ENCODE results near the gene TMEM45B. TPM values are rescaled to one million over a fixed set of nuclear protein-coding genes. Genes with fewer than 3 reads are reported as not detected.
"Not testable (repeated sequence)": the region's sequence is repeated elsewhere in the genome, so short reads cannot be mapped to it uniquely, and the experiment has no call there.

The TMEM45B gene
- total RNA-seq, 5 donors from 2014 or later (not counting 1 experiment from before 2014, with no cell fraction given) = 1.4 to 22.7 (median 14.3) TPM

GRCh38 chr11:129825380-129825779 is 9.7 kb downstream of the TMEM45B start:
- no peaks in the 10 kb centered on the region for H3K36me3 ChIP-seq (ENCODE audit: control insufficient read depth in 2 of 2, extremely low read depth in 1 of 2, insufficient read depth in 1 of 2, low read length in 1 of 2)
- WGBS (ENCODE audit: insufficient coverage) = 79% methylated on average over 2 of the region's 4 CpGs
- H3K27ac ChIP-seq (ENCODE audit: low read length) = no peak overlapping the region
- H3K9me3 ChIP-seq = no peaks in the 10 kb centered on the region
- no peak overlapping the region for H3K4me3 ChIP-seq (ENCODE audit: control insufficient read depth in 1 of 2, extremely low read depth in 1 of 2, low read length in 1 of 2)
- ATAC-seq (replicated peaks in 1 of 4) (no peak), DNase-seq (peak in 1 of 35 experiments; percentile 20)
- peaks cover 0 to 6% of the 10 kb centered on the region in 2 donors for H3K27me3 Mint-ChIP-seq
- H3K4me1 ChIP-seq (ENCODE audit: control insufficient read depth in 1 of 2, extremely low read depth in 1 of 2, insufficient read depth in 2 of 2, low read length in 2 of 2) = peaks cover 0 to 3% of the 10 kb centered on the region in 2 experiments
- peaks cover 9 to 16% (median 10%) of the 10 kb centered on the region in 3 donors for H3K4me1 Mint-ChIP-seq
- peaks cover 0 to 2% of the 10 kb centered on the region in 2 experiments for H3K27me3 ChIP-seq (replicated peaks in 1 of 2; ENCODE audit: control insufficient read depth in 2 of 2, extremely low read depth in 1 of 2, insufficient read depth in 2 of 2, low read length in 1 of 2)
- H3K36me3 Mint-ChIP-seq = peaks cover 30% of the 10 kb centered on the region
- ChIA-PET CTCF (no interaction called here), POLR2A (no interaction called here)
- H3K4me3 Mint-ChIP-seq = no peak overlapping the region
- peaks cover 0 to 4% (median 3%) of the 10 kb centered on the region in 3 donors for H3K9me3 Mint-ChIP-seq
- no peak overlapping the region for H3K27ac Mint-ChIP-seq

GRCh38 chr11:129828301-129828836 is 12.7 kb downstream of the TMEM45B start:
- no peak overlapping the region for H3K27ac ChIP-seq (ENCODE audit: low read length)
- no peaks in the 10 kb centered on the region for H3K36me3 ChIP-seq (ENCODE audit: control insufficient read depth in 2 of 2, extremely low read depth in 1 of 2, insufficient read depth in 1 of 2, low read length in 1 of 2)
- ChIA-PET CTCF (no interaction called here), POLR2A (no interaction called here)
- Mint-ChIP-seq H3K36me3 (peaks cover 15% of the 10 kb centered on the region), H3K27me3 (no peaks in the 10 kb centered on the region), H3K27ac (peak overlapping the region; percentile 6 to 40), H3K4me1 (peaks cover 9 to 16% (median 10%) of the 10 kb centered on the region in 3 donors), H3K9me3 (peaks cover 0 to 4% (median 3%) of the 10 kb centered on the region in 3 donors), H3K4me3 (peak overlapping the region in 1 of 3 donors; percentile 15)
- WGBS (ENCODE audit: insufficient coverage) = 11% methylated on average over 3 of the region's 9 CpGs
- peaks cover 0 to 3% of the 10 kb centered on the region in 2 experiments for H3K4me1 ChIP-seq (ENCODE audit: control insufficient read depth in 1 of 2, extremely low read depth in 1 of 2, insufficient read depth in 2 of 2, low read length in 2 of 2)
- DNase-seq = no peak
- H3K27me3 ChIP-seq (replicated peaks in 1 of 2; ENCODE audit: control insufficient read depth in 2 of 2, extremely low read depth in 1 of 2, insufficient read depth in 2 of 2, low read length in 1 of 2) = peaks cover 0 to 2% of the 10 kb centered on the region in 2 experiments
- ATAC-seq (replicated peaks in 1 of 4) = peak in 2 of 4 experiments; percentile 58 to 69
- H3K9me3 ChIP-seq = no peaks in the 10 kb centered on the region
- H3K4me3 ChIP-seq (ENCODE audit: control insufficient read depth in 1 of 2, extremely low read depth in 1 of 2, low read length in 1 of 2) = no peak overlapping the region

- H3K4me1 Mint-ChIP-seq = peaks cover 9 to 16% (median 10%) of the 10 kb centered on the region in 3 donors
- CTCF ChIA-PET; H3K4me3 Mint-ChIP-seq; H3K4me3 ChIP-seq (ENCODE audit: control insufficient read depth in 1 of 2, extremely low read depth in 1 of 2, low read length in 1 of 2); H3K4me1 ChIP-seq (ENCODE audit: control insufficient read depth in 1 of 2, extremely low read depth in 1 of 2, insufficient read depth in 2 of 2, low read length in 2 of 2); H3K36me3 ChIP-seq (ENCODE audit: control insufficient read depth in 2 of 2, extremely low read depth in 1 of 2, insufficient read depth in 1 of 2, low read length in 1 of 2); H3K9me3 Mint-ChIP-seq; ATAC-seq (replicated peaks in 1 of 4); H3K27ac ChIP-seq (ENCODE audit: low read length); H3K27me3 ChIP-seq (replicated peaks in 1 of 2; ENCODE audit: control insufficient read depth in 2 of 2, extremely low read depth in 1 of 2, insufficient read depth in 2 of 2, low read length in 1 of 2); H3K27me3 Mint-ChIP-seq; DNase-seq; H3K27ac Mint-ChIP-seq; H3K9me3 ChIP-seq: not testable (repeated sequence)
- POLR2A ChIA-PET = interaction anchor here in 1 of 2 donors (0.6 to 0.7 kb wide), 2 partner anchors 15 to 1103 kb away, joined by 3 read pairs; no protein-coding TSS in a partner anchor
- peaks cover 15% of the 10 kb centered on the region for H3K36me3 Mint-ChIP-seq
Measured at GRCh38 chr11:129829497-129829896, 13.8 kb downstream of the TMEM45B start.

- H3K9me3 ChIP-seq; H3K27me3 Mint-ChIP-seq; H3K4me3 Mint-ChIP-seq; H3K4me1 ChIP-seq (ENCODE audit: control insufficient read depth in 1 of 2, extremely low read depth in 1 of 2, insufficient read depth in 2 of 2, low read length in 2 of 2); CTCF ChIA-PET; H3K4me3 ChIP-seq (ENCODE audit: control insufficient read depth in 1 of 2, extremely low read depth in 1 of 2, low read length in 1 of 2); H3K27ac ChIP-seq (ENCODE audit: low read length); H3K36me3 ChIP-seq (ENCODE audit: control insufficient read depth in 2 of 2, extremely low read depth in 1 of 2, insufficient read depth in 1 of 2, low read length in 1 of 2); DNase-seq; H3K27ac Mint-ChIP-seq; POLR2A ChIA-PET; ATAC-seq (replicated peaks in 1 of 4); H3K9me3 Mint-ChIP-seq; H3K27me3 ChIP-seq (replicated peaks in 1 of 2; ENCODE audit: control insufficient read depth in 2 of 2, extremely low read depth in 1 of 2, insufficient read depth in 2 of 2, low read length in 1 of 2): not testable (repeated sequence)
- H3K4me1 Mint-ChIP-seq = peaks cover 9 to 28% (median 17%) of the 10 kb centered on the region in 3 donors
- WGBS (ENCODE audit: insufficient coverage) = no CpG with 5 or more reads among the region's 4 CpGs
- peaks cover 15% of the 10 kb centered on the region for H3K36me3 Mint-ChIP-seq
Measured at GRCh38 chr11:129831227-129831626, 15.6 kb downstream of the TMEM45B start.

GRCh38 chr11:129833260-129833659 is 17.6 kb downstream of the TMEM45B start:
- H3K9me3 Mint-ChIP-seq; H3K36me3 ChIP-seq (ENCODE audit: control insufficient read depth in 2 of 2, extremely low read depth in 1 of 2, insufficient read depth in 1 of 2, low read length in 1 of 2); H3K27ac ChIP-seq (ENCODE audit: low read length); ATAC-seq (replicated peaks in 1 of 4); H3K27me3 Mint-ChIP-seq; H3K4me3 ChIP-seq (ENCODE audit: control insufficient read depth in 1 of 2, extremely low read depth in 1 of 2, low read length in 1 of 2); CTCF ChIA-PET; POLR2A ChIA-PET; H3K4me3 Mint-ChIP-seq; H3K27me3 ChIP-seq (replicated peaks in 1 of 2; ENCODE audit: control insufficient read depth in 2 of 2, extremely low read depth in 1 of 2, insufficient read depth in 2 of 2, low read length in 1 of 2); H3K27ac Mint-ChIP-seq; H3K4me1 ChIP-seq (ENCODE audit: control insufficient read depth in 1 of 2, extremely low read depth in 1 of 2, insufficient read depth in 2 of 2, low read length in 2 of 2); DNase-seq; H3K9me3 ChIP-seq: not testable (repeated sequence)
- peaks cover 14% of the 10 kb centered on the region for H3K36me3 Mint-ChIP-seq
- WGBS (ENCODE audit: insufficient coverage) = 100% methylated on average over 4 of the region's 6 CpGs
- H3K4me1 Mint-ChIP-seq = peaks cover 4 to 25% (median 17%) of the 10 kb centered on the region in 3 donors

- H3K9me3 ChIP-seq; H3K27me3 ChIP-seq (replicated peaks in 1 of 2; ENCODE audit: control insufficient read depth in 2 of 2, extremely low read depth in 1 of 2, insufficient read depth in 2 of 2, low read length in 1 of 2); POLR2A ChIA-PET; H3K4me3 ChIP-seq (ENCODE audit: control insufficient read depth in 1 of 2, extremely low read depth in 1 of 2, low read length in 1 of 2); H3K4me1 ChIP-seq (ENCODE audit: control insufficient read depth in 1 of 2, extremely low read depth in 1 of 2, insufficient read depth in 2 of 2, low read length in 2 of 2); H3K4me3 Mint-ChIP-seq; H3K9me3 Mint-ChIP-seq; H3K36me3 Mint-ChIP-seq; H3K36me3 ChIP-seq (ENCODE audit: control insufficient read depth in 2 of 2, extremely low read depth in 1 of 2, insufficient read depth in 1 of 2, low read length in 1 of 2); DNase-seq; H3K27me3 Mint-ChIP-seq; H3K27ac ChIP-seq (ENCODE audit: low read length); CTCF ChIA-PET: not testable (repeated sequence)
- peak overlapping the region; percentile 19 to 33 for H3K27ac Mint-ChIP-seq
- ATAC-seq (replicated peaks in 1 of 4) = peak in 3 of 4 experiments; percentile 37 to 53 (median 40)
- WGBS (ENCODE audit: insufficient coverage) = no CpG with 5 or more reads among the region's 1 CpG
- peaks cover 26 to 41% (median 30%) of the 10 kb centered on the region in 3 donors for H3K4me1 Mint-ChIP-seq
Measured at GRCh38 chr11:129836423-129836891, 20.8 kb downstream of the TMEM45B start.

Measured in T-cell (primary cell).